Mesenchymal stem cell (in vitro differentiated cells and primary cell): ENCODE measurements around the gene NID2.

Source experiments
- DNase-seq: peaks from one replicate; pipeline ENCODE4 v3.0.0-alpha.2; 2013
- H2AFZ ChIP-seq: one replicate; pipeline ENCODE4 v1.6.1; 2013; ENCODE audit warnings: low read depth, mild to moderate bottlenecking, control low read depth, inconsistent platforms, low read length, moderate library complexity
- H2AK5ac ChIP-seq: 2 replicates; pipeline ENCODE4 v1.6.1; 2013; ENCODE audit warnings: low read length, moderate library complexity, mild to moderate bottlenecking, inconsistent platforms; ENCODE audit not compliant: severe bottlenecking
- H2BK120ac ChIP-seq: one replicate; pipeline ENCODE4 v1.6.1; 2013; ENCODE audit warnings: low read depth, mild to moderate bottlenecking, inconsistent platforms, low read length, moderate library complexity
- H2BK12ac ChIP-seq, 2 experiments: one replicate each; pipeline ENCODE4 v1.6.1; 2013; ENCODE audit warnings: inconsistent platforms in 2 of 2, low read length in 2 of 2, mild to moderate bottlenecking in 2 of 2, moderate library complexity in 2 of 2, control low read depth in 1 of 2
- H2BK15ac ChIP-seq: one replicate; pipeline ENCODE4 v1.6.1; 2013; ENCODE audit warnings: mild to moderate bottlenecking, low read depth, inconsistent platforms; ENCODE audit not compliant: poor library complexity, severe bottlenecking
- H2BK5ac ChIP-seq: 2 replicates; pipeline ENCODE4 v1.6.1; 2013; ENCODE audit warnings: low read depth, mild to moderate bottlenecking, low read length, control low read depth, inconsistent platforms; ENCODE audit not compliant: poor library complexity, severe bottlenecking
- H3K14ac ChIP-seq, 2 experiments: one replicate each; pipeline ENCODE4 v1.6.1; 2013; ENCODE audit warnings: inconsistent platforms in 2 of 2, low read length in 2 of 2, control low read depth in 1 of 2, mild to moderate bottlenecking in 1 of 2, moderate library complexity in 1 of 2
- H3K18ac ChIP-seq, 2 experiments: one replicate each; pipeline ENCODE4 v1.6.1; 2013; ENCODE audit warnings: inconsistent platforms in 2 of 2, low read length in 2 of 2, control low read depth in 1 of 2, low read depth in 1 of 2, mild to moderate bottlenecking in 1 of 2
- H3K23ac ChIP-seq, 2 experiments: one replicate each; pipeline ENCODE4 v1.6.1; 2013; ENCODE audit warnings: inconsistent platforms in 2 of 2, low read length in 2 of 2, mild to moderate bottlenecking in 2 of 2, moderate library complexity in 2 of 2, control low read depth in 1 of 2
- H3K27ac ChIP-seq: 2 replicates; pipeline ENCODE4 v1.5.1; 2013; ENCODE audit warnings: mild to moderate bottlenecking, moderate library complexity, low read length, control low read depth, inconsistent platforms; ENCODE audit not compliant: poor library complexity, severe bottlenecking
- H3K27me3 ChIP-seq, 2 experiments: 2 replicates each; pipeline versions ENCODE4 v1.6.1 to v1.7.0; 2013; ENCODE audit warnings: low read length in 2 of 2, mild to moderate bottlenecking in 2 of 2, moderate library complexity in 2 of 2, control low read depth in 1 of 2, inconsistent platforms in 1 of 2; ENCODE audit not compliant: control insufficient read depth in 1 of 2, insufficient read depth in 1 of 2
- H3K36me3 ChIP-seq, 2 experiments: 2 replicates each; pipeline versions ENCODE4 v1.6.1 to v1.7.0; 2013; ENCODE audit warnings: low read length in 2 of 2, control low read depth in 1 of 2, inconsistent platforms in 1 of 2, low read depth in 1 of 2, mild to moderate bottlenecking in 1 of 2; ENCODE audit not compliant: insufficient read depth in 2 of 2, control insufficient read depth in 1 of 2
- H3K4ac ChIP-seq, 2 experiments: one replicate each; pipeline ENCODE4 v1.6.1; 2013; ENCODE audit warnings: inconsistent platforms in 2 of 2, low read length in 2 of 2, mild to moderate bottlenecking in 2 of 2, moderate library complexity in 2 of 2, control low read depth in 1 of 2, low read depth in 1 of 2
- H3K4me1 ChIP-seq: 2 replicates; pipeline ENCODE4 v1.6.1; 2013; ENCODE audit warnings: low read depth, low read length, control low read depth; ENCODE audit not compliant: control insufficient read depth, insufficient read depth
- H3K4me2 ChIP-seq: 2 replicates; pipeline ENCODE4 v1.6.1; 2013; ENCODE audit warnings: low read length, mild to moderate bottlenecking, inconsistent platforms; ENCODE audit not compliant: poor library complexity, severe bottlenecking
- H3K4me3 ChIP-seq, 2 experiments: 2 replicates each; pipeline versions ENCODE4 v1.5.1 to v1.7.0; 2013; ENCODE audit warnings: low read length in 2 of 2, mild to moderate bottlenecking in 2 of 2, control low read depth in 1 of 2, low read depth in 1 of 2; ENCODE audit not compliant: insufficient read depth in 1 of 2
- H3K79me1 ChIP-seq: replicated peaks from 2 replicates; pipeline ENCODE4 v1.6.1; 2013; ENCODE audit warnings: mild to moderate bottlenecking, control low read depth, low read length, inconsistent platforms; ENCODE audit not compliant: poor library complexity, severe bottlenecking
- H3K9ac ChIP-seq: 2 replicates; pipeline ENCODE4 v1.7.0; 2013; ENCODE audit warnings: mild to moderate bottlenecking, low read length, moderate library complexity
- H3K9me3 ChIP-seq: 2 replicates; pipeline ENCODE4 v1.7.0; 2013; ENCODE audit warnings: mild to moderate bottlenecking, low read length; ENCODE audit not compliant: control insufficient read depth
- H4K8ac ChIP-seq: one replicate; pipeline ENCODE4 v1.6.1; 2013; ENCODE audit warnings: inconsistent platforms, mild to moderate bottlenecking, low read length, moderate library complexity
- H4K91ac ChIP-seq: one replicate; pipeline ENCODE4 v1.6.1; 2013; ENCODE audit warnings: mild to moderate bottlenecking, low read length, inconsistent platforms
- WGBS: methylation state at CpG from one replicate; pipeline ENCODE4 v1.1.7; 2013; ENCODE audit warnings: mixed read lengths; 5-methylcytosine and 5-hydroxymethylcytosine counted together

The NID2 gene

DNA sequence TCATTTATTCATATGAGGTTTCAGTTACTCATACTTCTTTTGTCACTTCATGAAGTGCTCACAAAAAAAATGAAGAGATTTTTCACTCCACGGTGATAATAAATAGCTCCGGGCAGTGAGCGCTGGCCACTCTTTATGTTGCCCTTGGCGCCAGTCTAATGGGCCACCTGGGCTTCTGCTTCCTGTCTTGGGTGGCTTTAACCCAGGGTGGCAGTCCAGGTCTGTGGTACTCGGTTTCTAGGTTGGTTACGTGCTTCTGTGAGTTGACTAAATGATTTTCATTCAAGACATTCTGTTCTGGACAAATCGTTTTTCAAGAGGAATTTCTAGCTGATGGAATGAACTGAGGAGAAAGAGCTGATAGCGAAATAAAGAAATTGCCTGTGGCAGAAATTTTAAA is 34.6 kb upstream of the NID2 start:
- H3K4ac ChIP-seq: no peak overlapping the region
- H3K4me3 ChIP-seq: no peak overlapping the region
- H3K9ac ChIP-seq: no peak overlapping the region
- H2AFZ ChIP-seq: no peak overlapping the region
- H2AK5ac ChIP-seq: no peak overlapping the region
- no peak overlapping the region for H3K23ac ChIP-seq
- H3K27ac ChIP-seq: no peak overlapping the region
- WGBS: 94% methylated on average over 8 of the region's 8 CpGs
- no peaks in the 10 kb centered on the region for H3K27me3 ChIP-seq
- no peak for DNase-seq
- H3K4me2 ChIP-seq: no peak overlapping the region
- no peaks in the 10 kb centered on the region for H3K36me3 ChIP-seq
- no peak overlapping the region for H2BK120ac ChIP-seq
- H3K4me1 ChIP-seq: peaks cover 6% of the 10 kb centered on the region
- H3K9me3 ChIP-seq: no peaks in the 10 kb centered on the region
- no peak overlapping the region for H4K91ac ChIP-seq
- H2BK12ac ChIP-seq: no peak overlapping the region
- no peak overlapping the region for H2BK5ac ChIP-seq
- H3K14ac ChIP-seq: no peak overlapping the region
- peak overlapping the region; percentile 49 for H4K8ac ChIP-seq
- no peak overlapping the region for H3K18ac ChIP-seq
- H3K79me1 ChIP-seq: no peaks in the 10 kb centered on the region
- peak overlapping the region; percentile 48 for H2BK15ac ChIP-seq

DNA sequence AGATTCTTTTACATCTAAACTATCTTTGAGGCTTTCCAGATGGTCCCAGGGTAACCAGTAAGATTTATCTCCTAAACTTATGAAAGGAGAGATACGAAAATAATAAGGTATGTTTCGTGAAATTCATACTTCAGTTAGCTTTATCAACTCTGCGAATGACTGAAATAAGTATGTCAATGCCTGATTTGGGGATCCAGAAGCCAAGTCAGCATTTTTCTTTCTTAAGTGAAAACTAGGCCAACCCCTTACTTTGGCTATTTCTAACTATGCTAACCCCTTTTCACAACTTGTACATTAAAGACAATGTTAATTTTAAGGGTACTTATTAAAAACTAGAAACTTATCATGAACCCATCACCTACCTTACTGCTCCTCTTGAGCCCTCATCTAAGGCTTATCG is 26.9 kb upstream of the NID2 start:
- Histone ChIP-seq H3K23ac (no peak overlapping the region), H2BK12ac (no peak overlapping the region), H4K8ac (no peak overlapping the region), H2AK5ac (no peak overlapping the region), H3K27ac (no peak overlapping the region), H3K9me3 (no peaks in the 10 kb centered on the region), H3K9ac (no peak overlapping the region), H2AFZ (no peak overlapping the region), H3K14ac (no peak overlapping the region), H3K79me1 (no peaks in the 10 kb centered on the region), H4K91ac (no peak overlapping the region), H3K4me3 (no peak overlapping the region), H3K27me3 (peaks cover 0 to 8% of the 10 kb centered on the region in 2 experiments), H3K4me2 (no peak overlapping the region), H3K4me1 (no peaks in the 10 kb centered on the region), H3K4ac (no peak overlapping the region), H3K18ac (no peak overlapping the region), H2BK15ac (no peak overlapping the region), H2BK120ac (no peak overlapping the region), H2BK5ac (no peak overlapping the region), H3K36me3 (no peaks in the 10 kb centered on the region)
- 99% methylated on average over 4 of the region's 4 CpGs for WGBS
- no peak for DNase-seq

GRCh38 chr14:52095336-52095735 is 26.5 kb upstream of the NID2 start:
- Histone ChIP-seq H3K4ac (no peak overlapping the region), H2BK5ac (no peak overlapping the region), H3K4me1 (no peaks in the 10 kb centered on the region), H3K18ac (no peak overlapping the region), H3K79me1 (no peaks in the 10 kb centered on the region), H3K9me3 (no peaks in the 10 kb centered on the region), H3K4me2 (no peak overlapping the region), H2AFZ (no peak overlapping the region), H4K8ac (no peak overlapping the region), H3K9ac (no peak overlapping the region), H2BK120ac (no peak overlapping the region), H3K36me3 (no peaks in the 10 kb centered on the region), H4K91ac (no peak overlapping the region), H2AK5ac (no peak overlapping the region), H3K4me3 (no peak overlapping the region), H2BK15ac (no peak overlapping the region), H3K23ac (no peak overlapping the region), H2BK12ac (no peak overlapping the region), H3K27me3 (peaks cover 0 to 8% of the 10 kb centered on the region in 2 experiments), H3K14ac (no peak overlapping the region), H3K27ac (no peak overlapping the region)
- no peak for DNase-seq
- 80% methylated on average over 3 of the region's 3 CpGs for WGBS

- no peak for DNase-seq
- Histone ChIP-seq H4K91ac (no peak overlapping the region), H3K9ac (no peak overlapping the region), H3K4me1 (no peaks in the 10 kb centered on the region), H2BK5ac (no peak overlapping the region), H3K79me1 (no peaks in the 10 kb centered on the region), H3K4me2 (no peak overlapping the region), H2BK15ac (no peak overlapping the region), H3K9me3 (no peaks in the 10 kb centered on the region), H3K18ac (no peak overlapping the region), H2AFZ (no peak overlapping the region), H3K4ac (no peak overlapping the region), H2AK5ac (no peak overlapping the region), H3K14ac (no peak overlapping the region), H3K23ac (no peak overlapping the region), H2BK120ac (no peak overlapping the region), H3K27me3 (peaks cover 0 to 12% of the 10 kb centered on the region in 2 experiments), H3K36me3 (no peaks in the 10 kb centered on the region), H3K27ac (no peak overlapping the region), H3K4me3 (no peak overlapping the region), H2BK12ac (no peak overlapping the region), H4K8ac (no peak overlapping the region)
- WGBS: 69% methylated on average over 4 of the region's 4 CpGs
Observed at GRCh38 chr14:52094546-52095271, 25.9 kb upstream of the NID2 start.
